GM12878 (cell line): Measurements from ENCODE around the gene MYMK. TPM values are rescaled to one million over a fixed set of nuclear protein-coding genes. Genes with fewer than 3 reads are reported as not detected.

Experiments
- ATAC-seq: fragments of 200-7000 bp; cut with Tn5 transposase; 3 replicates; pipeline ENCODE4 v1.9.1; 2020; ENCODE audit warnings: mild to moderate bottlenecking, moderate library complexity
- BruUV-seq: library from RNA; stranded (reverse); fragments of 400-500 nt; replicated peaks from 2 replicates; lab custom pipeline; 2021; lab: Mats Ljungman, UMichigan
- CTCF ChIA-PET: fragments of 300-600 bp; sonication (Branson Sonifier 250); formaldehyde crosslinking; extraction: SDS; loops from one replicate; lab custom pipeline; 2021; ENCODE audit warnings: inconsistent platforms; lab: Yijun Ruan, JAX
- POLR2A ChIA-PET: fragments of 350-600 bp; formaldehyde crosslinking; extraction: SDS; loops from one replicate; lab custom pipeline; 2021; ENCODE audit warnings: inconsistent platforms; lab: Charles Lee
- RAD21 ChIA-PET: fragments of 300-600 bp; sonication (Branson Sonifier 250); formaldehyde crosslinking; loops from one replicate; lab custom pipeline; 2023; ENCODE audit warnings: antibody characterized with exemption; ENCODE audit not compliant: unreplicated experiment; lab: Charles Lee
- SMC1A ChIA-PET: fragments of 300-600 bp; sonication (Branson Sonifier 250); formaldehyde crosslinking; loops from one replicate; lab custom pipeline; 2023; ENCODE audit not compliant: unreplicated experiment, uncharacterized antibody; lab: Charles Lee
- DNase-seq: peaks from one replicate; pipeline ENCODE4 v3.0.0-alpha.2; 2011; ENCODE audit warnings: low read depth, low spot score
- FAIRE-seq: peaks from 3 replicates; lab custom pipeline; 2011; peaks lifted over from hg19 to GRCh38; lab: Jason Lieb, UNC
- H2AFZ ChIP-seq: 2 replicates; pipeline ENCODE4 v1.6.0; 2011; ENCODE audit warnings: low read depth, low read length, control low read depth; ENCODE audit not compliant: control insufficient read depth
- H3K27ac ChIP-seq: 2 replicates; pipeline ENCODE4 v1.5.1; 2011; ENCODE audit warnings: control low read depth; ENCODE audit not compliant: control insufficient read depth, insufficient read depth
- H3K27me3 ChIP-seq, 2 experiments: replicated peaks in 1 of 2; 2 replicates each; pipeline versions ENCODE4 v1.6.0 to v1.6.1; 2011; ENCODE audit warnings: low read length in 1 of 2; ENCODE audit not compliant: control insufficient read depth in 2 of 2, insufficient read depth in 2 of 2
- H3K36me3 ChIP-seq, 2 experiments: 2 replicates each; pipeline ENCODE4 v1.5.1; 2011; ENCODE audit warnings: low read length in 1 of 2; ENCODE audit not compliant: control insufficient read depth in 2 of 2, insufficient read depth in 2 of 2
- H3K4me1 ChIP-seq: 2 replicates; pipeline ENCODE4 v1.6.1; 2011; ENCODE audit warnings: mild to moderate bottlenecking, low read length, moderate library complexity, mixed read lengths; ENCODE audit not compliant: control insufficient read depth, insufficient read depth
- H3K4me2 ChIP-seq: 2 replicates; pipeline ENCODE4 v1.6.0; 2011; ENCODE audit warnings: control low read depth; ENCODE audit not compliant: control insufficient read depth, insufficient read depth
- H3K4me3 ChIP-seq: fragments of 200-600 bp; sonication (generic); 2 replicates; pipeline ENCODE4 v1.5.1; 2016
- H3K79me2 ChIP-seq: 2 replicates; pipeline ENCODE4 v1.6.0; 2011; ENCODE audit warnings: low read length; ENCODE audit not compliant: control insufficient read depth, insufficient read depth
- H3K9ac ChIP-seq: 2 replicates; pipeline ENCODE4 v1.8.0; 2011; ENCODE audit warnings: low read length, control low read depth, mixed read lengths; ENCODE audit not compliant: control insufficient read depth, insufficient read depth
- H3K9me3 ChIP-seq: replicated peaks from 3 replicates; pipeline ENCODE4 v1.5.1; 2011; ENCODE audit warnings: mild to moderate bottlenecking, low read length; ENCODE audit not compliant: control insufficient read depth, insufficient read depth
- H4K20me1 ChIP-seq: 2 replicates; pipeline ENCODE4 v1.6.0; 2011; ENCODE audit not compliant: control insufficient read depth, insufficient read depth
- ATF7 ChIP-seq: fragments of 450-650 bp; IDR thresholded peaks from 2 replicates; pipeline ENCODE4 v1.6.1; 2016; ENCODE audit warnings: low read depth, mild to moderate bottlenecking
- CHD1 ChIP-seq: IDR thresholded peaks from 2 replicates; pipeline ENCODE4 v1.6.1; 2012; ENCODE audit warnings: low read depth, low read length, improper control_type of control experiment
- EED ChIP-seq: sonication (generic); IDR thresholded peaks from 2 replicates; pipeline ENCODE4 v1.6.1; 2016; ENCODE audit warnings: antibody characterized with exemption, low read depth
- EZH2 ChIP-seq: IDR thresholded peaks from 2 replicates; pipeline ENCODE4 v1.6.1; 2012; ENCODE audit warnings: low read depth, mild to moderate bottlenecking, control low read depth, inconsistent platforms, low read length, borderline replicate concordance; ENCODE audit not compliant: control insufficient read depth
- IRF4 ChIP-seq: IDR thresholded peaks from 2 replicates; pipeline ENCODE4 v1.6.1; 2011; ENCODE audit warnings: low read depth, low read length
- NFYB ChIP-seq: IDR thresholded peaks from 2 replicates; pipeline ENCODE4 v1.6.1; 2011; ENCODE audit warnings: low read depth, mild to moderate bottlenecking, low read length, improper control_type of control experiment, moderate library complexity; ENCODE audit not compliant: insufficient read depth
- SMC3 ChIP-seq: IDR thresholded peaks from 2 replicates; pipeline ENCODE4 v1.6.1; 2011; ENCODE audit warnings: low read length, improper control_type of control experiment, borderline replicate concordance
- WGBS: methylation state at CpG from one replicate; pipeline ENCODE4 v1.1.6; 2016; ENCODE audit warnings: low lambda C conversion rate; ENCODE audit not compliant: insufficient replicate concordance, insufficient coverage; ENCODE audit errors: missing lambda C conversion rate; 5-methylcytosine and 5-hydroxymethylcytosine counted together
- in situ Hi-C: fragments of 300-500 bp; cut with MboI; formaldehyde crosslinking; loops from 9 replicates; pipeline ENCODE4 v1.14.3; 2018; ENCODE audit warnings: mixed read lengths
- intact Hi-C: fragments of 100-400 bp; cut with micrococcal nuclease; formaldehyde crosslinking; loops from one replicate; pipeline ENCODE4 v1.14.2; 2022; ENCODE audit not compliant: unreplicated experiment
- polyA plus RNA-seq, 11 experiments: library from polyadenylated mRNA; depleted of rRNA in 4 of 11; unstranded in 6 of 11; stranded (reverse) in 5 of 11; fragments of >200 nt; fragmentation: Nextera tagmentation in 4 of 11; fragmentation: Illumina TruSeq in 1 of 11; extraction: Ambion mirVana in 4 of 11; extraction: Trizol in 1 of 11; gene quantifications; 1 replicate in 1 of 11; 2 replicates in 10 of 11; pipeline versions ENCODE4 v1.2.1 to v1.2.3, GENCODE V29; 2011 to 2016; ENCODE audit warnings: inconsistent platforms in 2 of 11, missing spikeins in 2 of 11, low read depth in 1 of 11
- total RNA-seq, 4 experiments: library from RNA; depleted of rRNA in 3 of 4; stranded (reverse); fragments of >200 nt in 3 of 4; fragmentation: Illumina TruSeq in 1 of 4; extraction: Trizol in 1 of 4; gene quantifications; 2 replicates each; pipeline versions ENCODE4 v1.2.1 to v1.2.3, GENCODE V29; 2013 to 2021

MYMK gene
- total and polyA plus RNA-seq, 10 of the 15 experiments (the other 5 are each of a cell fraction or from before 2014, with no cell fraction given) = not detected

GRCh38 chr9:133512253-133513213 is 12.2 kb downstream of the MYMK start:
- ChIA-PET POLR2A (no interaction called here), RAD21 (no interaction called here)
- no peaks in the 10 kb centered on the region for H3K9me3 ChIP-seq
- FAIRE-seq = no peak
- TF ChIP-seq ATF7 (no peak), CHD1 (no peak)
- TF ChIP-seq, all 136 proteins: peak for 0
- H3K36me3 ChIP-seq = no peaks in the 10 kb centered on the region
- H3K27ac ChIP-seq = no peak overlapping the region
- H3K27me3 ChIP-seq = peaks cover 0 to 2% of the 10 kb centered on the region in 2 experiments; a peak in 2 of 4 replicates
- CTCF ChIA-PET = no interaction called here
- H3K9ac ChIP-seq = no peak overlapping the region
- 57% methylated on average over 19 of the region's 19 CpGs for WGBS
- ATAC-seq (no peak), DNase-seq (no peak)
- no peak overlapping the region for H3K4me2 ChIP-seq
- no peak overlapping the region for H2AFZ ChIP-seq
- H4K20me1 ChIP-seq = no peaks in the 10 kb centered on the region
- no peaks in the 10 kb centered on the region for H3K79me2 ChIP-seq
- intact Hi-C loops (no loop called here), in situ Hi-C loops (no loop called here)
- no TSS peak for BruUV-seq
- no peak overlapping the region for H3K4me3 ChIP-seq
- SMC1A ChIA-PET = no interaction called here
- H3K4me1 ChIP-seq = no peaks in the 10 kb centered on the region

- FAIRE-seq = no peak
These were observed 13.2 kb downstream of the MYMK start for GRCh38 chr9:133511607-133512006.

More at GRCh38 chr9:133511607-133512006, 13.2 kb downstream of the MYMK start:
- H3K9me3 ChIP-seq = no peaks in the 10 kb centered on the region
- H3K27ac ChIP-seq = no peak overlapping the region
- no peak overlapping the region for H3K4me2 ChIP-seq
- peaks cover 0 to 2% of the 10 kb centered on the region in 2 experiments; a peak in 2 of 4 replicates for H3K27me3 ChIP-seq
- H4K20me1 ChIP-seq = no peaks in the 10 kb centered on the region
- no peak for ATAC-seq
- no TSS peak for BruUV-seq
- WGBS = 58% methylated on average over 10 of the region's 10 CpGs
- intact Hi-C loops (no loop called here), in situ Hi-C loops (no loop called here)
- H3K4me3 ChIP-seq = no peak overlapping the region
- POLR2A ChIA-PET = no interaction called here
- RAD21 ChIA-PET = no interaction called here
- CTCF ChIA-PET = no interaction called here
- H3K79me2 ChIP-seq = no peaks in the 10 kb centered on the region
- H3K36me3 ChIP-seq = no peaks in the 10 kb centered on the region
- SMC1A ChIA-PET = no interaction called here
- no peak for DNase-seq
- no peak overlapping the region for H2AFZ ChIP-seq
- H3K4me1 ChIP-seq = no peaks in the 10 kb centered on the region
- TF ChIP-seq EED (no peak), SMC3 (no peak), IRF4 (no peak), EZH2 (no peak), NFYB (no peak)
- H3K9ac ChIP-seq = no peak overlapping the region
